ENCODE data around the gene ANKRD40.
"Not testable (repeated sequence)": the region's sequence is repeated elsewhere in the genome, so short reads cannot be mapped to it uniquely, and the experiment has no call there.

ANKRD40 gene

GRCh38 chr17:50710650-50711049 is 2.9 kb upstream of the ANKRD40 start:
- DNase-seq (ENCODE audit: low read depth) = no peak
- no peak for TF ChIP-seq CTCF (IDR thresholded peaks at IDR 0.05; ENCODE audit: control insufficient read depth, insufficient read depth, low read depth, low read length, missing control alignments)
- H3K4me3 ChIP-seq (ENCODE audit: control insufficient read depth, low read depth, low read length) = no peak overlapping the region

- no peak for DNase-seq (ENCODE audit: low read depth)
Observed at GRCh38 chr17:50710025-50710424, 2.3 kb upstream of the ANKRD40 start.

GRCh38 chr17:50709053-50709452 is 1.3 kb upstream of the ANKRD40 start:
- not testable (repeated sequence) for DNase-seq (ENCODE audit: low read depth); H3K4me3 ChIP-seq (ENCODE audit: control insufficient read depth, low read depth, low read length)

More at GRCh38 chr17:50710025-50710424, 2.3 kb upstream of the ANKRD40 start:
- no peak for TF ChIP-seq CTCF (IDR thresholded peaks at IDR 0.05; ENCODE audit: control insufficient read depth, insufficient read depth, low read depth, low read length, missing control alignments)
- H3K4me3 ChIP-seq (ENCODE audit: control insufficient read depth, low read depth, low read length) = no peak overlapping the region

GRCh38 chr17:50708050-50709000 is 611 bp upstream of the ANKRD40 start:
- peak overlapping the region; percentile 87 for H3K4me3 ChIP-seq (ENCODE audit: control insufficient read depth, low read depth, low read length)
- DNase-seq (ENCODE audit: low read depth) = no peak
- no peak for TF ChIP-seq CTCF (IDR thresholded peaks at IDR 0.05; ENCODE audit: control insufficient read depth, insufficient read depth, low read depth, low read length, missing control alignments)

GRCh38 chr17:50703162-50703561 is 4.6 kb downstream of the ANKRD40 start:
- TF ChIP-seq CTCF (IDR thresholded peaks at IDR 0.05; ENCODE audit: control insufficient read depth, insufficient read depth, low read depth, low read length, missing control alignments) = no peak
- DNase-seq (ENCODE audit: low read depth) = no peak
- no peak overlapping the region for H3K4me3 ChIP-seq (ENCODE audit: control insufficient read depth, low read depth, low read length)

GRCh38 chr17:50699410-50699809 is 8.3 kb downstream of the ANKRD40 start:
- DNase-seq (ENCODE audit: low read depth) = no peak
- H3K4me3 ChIP-seq (ENCODE audit: control insufficient read depth, low read depth, low read length) = no peak overlapping the region
- TF ChIP-seq CTCF (IDR thresholded peaks at IDR 0.05; ENCODE audit: control insufficient read depth, insufficient read depth, low read depth, low read length, missing control alignments) = no peak

GRCh38 chr17:50697663-50698272 is 9.9 kb downstream of the ANKRD40 start:
- DNase-seq (ENCODE audit: low read depth) = no peak
- no peak overlapping the region for H3K4me3 ChIP-seq (ENCODE audit: control insufficient read depth, low read depth, low read length)
- no peak for TF ChIP-seq CTCF (IDR thresholded peaks at IDR 0.05; ENCODE audit: control insufficient read depth, insufficient read depth, low read depth, low read length, missing control alignments)
